OCI-LY7 (cell line): ENCODE results near the gene SHOC2. TPM values are rescaled to one million over a fixed set of nuclear protein-coding genes. Genes with fewer than 3 reads are reported as not detected.

Experiments used
- BruUV-seq: library from RNA; stranded (reverse); fragments of 400-500 nt; replicated peaks from 2 replicates; lab custom pipeline; 2021; lab: Mats Ljungman, UMichigan
- CTCF ChIA-PET: fragments of 300-600 bp; sonication (Branson Sonifier 250); formaldehyde crosslinking; loops from one replicate; lab custom pipeline; 2022; ENCODE audit warnings: antibody characterized with exemption; ENCODE audit not compliant: unreplicated experiment; lab: Charles Lee
- POLR2A ChIA-PET: fragments of 300-600 bp; sonication (Branson Sonifier 250); formaldehyde crosslinking; loops from one replicate; lab custom pipeline; 2022; ENCODE audit warnings: antibody characterized with exemption; lab: Charles Lee
- DNase-seq: peaks from one replicate; pipeline ENCODE4 v3.0.0-alpha.2; 2015; ENCODE audit warnings: low spot score
- H2AFZ ChIP-seq: fragments of 200-600 bp; sonication (generic), shearing (Covaris generic); 2 replicates; pipeline ENCODE4 v1.6.1; 2014; ENCODE audit warnings: mild to moderate bottlenecking, antibody characterized with exemption, low read length, moderate library complexity
- H3K27ac ChIP-seq: fragments of 200-600 bp; sonication (generic); 2 replicates; pipeline ENCODE4 v1.5.1; 2014; ENCODE audit warnings: mixed run types, low read depth, mild to moderate bottlenecking, moderate library complexity, low read length, inconsistent platforms; ENCODE audit not compliant: poor library complexity, severe bottlenecking
- H3K36me3 ChIP-seq: fragments of 200-600 bp; sonication (generic); 2 replicates; pipeline ENCODE4 v1.6.1; 2014; ENCODE audit warnings: mild to moderate bottlenecking, antibody characterized with exemption, low read length, moderate library complexity, mixed read lengths; ENCODE audit not compliant: insufficient read depth
- H3K4me1 ChIP-seq: fragments of 200-600 bp; sonication (generic); 2 replicates; pipeline ENCODE4 v1.5.1; 2014; ENCODE audit warnings: mild to moderate bottlenecking, low read length; ENCODE audit not compliant: insufficient read depth, poor library complexity, severe bottlenecking
- H3K4me2 ChIP-seq: fragments of 200-600 bp; sonication (generic); 2 replicates; pipeline ENCODE4 v1.6.1; 2014; ENCODE audit warnings: mild to moderate bottlenecking, low read length
- H3K4me3 ChIP-seq: fragments of 200-600 bp; sonication (generic); 2 replicates; pipeline ENCODE4 v1.5.1; 2014; ENCODE audit warnings: mild to moderate bottlenecking, low read depth, low read length; ENCODE audit not compliant: poor library complexity, severe bottlenecking
- H3K79me2 ChIP-seq: fragments of 200-600 bp; sonication (generic); 2 replicates; pipeline ENCODE4 v1.6.1; 2016; ENCODE audit warnings: low read depth, mild to moderate bottlenecking, low read length, moderate library complexity, mixed read lengths; ENCODE audit not compliant: insufficient read depth
- H3K9me2 ChIP-seq: fragments of 200-600 bp; sonication (generic); 2 replicates; pipeline ENCODE4 v1.6.1; 2016; ENCODE audit warnings: mild to moderate bottlenecking, low read length, mixed read lengths; ENCODE audit not compliant: insufficient read depth
- H3K9me3 ChIP-seq: fragments of 200-600 bp; sonication (generic); 2 replicates; pipeline ENCODE4 v1.6.1; 2014; ENCODE audit warnings: mild to moderate bottlenecking, mixed run types, low read length, mixed read lengths
- H4K20me1 ChIP-seq: fragments of 200-600 bp; sonication (generic); 2 replicates; pipeline ENCODE4 v1.6.1; 2014; ENCODE audit warnings: mild to moderate bottlenecking, antibody characterized with exemption, low read length, moderate library complexity, mixed read lengths; ENCODE audit not compliant: insufficient read depth
- EZH2phosphoT487 ChIP-seq: fragments of 200-600 bp; sonication (generic); IDR thresholded peaks from 2 replicates; pipeline ENCODE4 v1.6.1; 2018; ENCODE audit warnings: low read depth, borderline replicate concordance, mild to moderate bottlenecking, mixed run types, antibody characterized with exemption, low read length, moderate library complexity, mixed read lengths
- intact Hi-C: fragments of 100-400 bp; cut with micrococcal nuclease; formaldehyde crosslinking; loops from one replicate; pipeline ENCODE4 v1.10.0; 2022; ENCODE audit not compliant: unreplicated experiment
- total RNA-seq, 2 experiments: library from RNA; depleted of rRNA in 1 of 2; stranded (reverse); fragments of >200 nt in 1 of 2; shearing (Covaris generic) in 1 of 2; gene quantifications; 2 replicates each; pipeline ENCODE4 v1.2.3, GENCODE V29; 2014 to 2022
- TF ChIP-seq, protein P1 (sequence below): fragments of 200-600 bp; sonication (generic); conservative IDR thresholded peaks from 2 replicates; pipeline ENCODE4 v1.5.1; 2014; ENCODE audit warnings: mild to moderate bottlenecking, antibody characterized with exemption, low read length, moderate library complexity, mixed read lengths

SHOC2 gene
- total RNA-seq, 2 experiments from 2014 or later, result 54.1 to 92.2 TPM

GRCh38 chr10:110985497-110986275 lies 66.3 kb downstream of the SHOC2 start:
- H2AFZ ChIP-seq, result no peak overlapping the region
- ChIA-PET CTCF (no interaction called here), POLR2A (interaction anchor here (0.6 to 1.5 kb wide), 3 partner anchors 17 to 59 kb away, joined by 3 to 6 read pairs (median 5); no protein-coding TSS in a partner anchor)
- peaks cover 12% of the 10 kb centered on the region; the same call in 1 of the 2 replicates for H3K9me3 ChIP-seq
- no peak overlapping the region for H3K27ac ChIP-seq
- intact Hi-C loops, result loop anchor here (5.0 kb wide), 1 partner anchor 63 kb away; no protein-coding TSS in a partner anchor
- H3K36me3 ChIP-seq, result peaks cover 81% of the 10 kb centered on the region
- no peaks in the 10 kb centered on the region for H3K9me2 ChIP-seq
- no peaks in the 10 kb centered on the region for H3K4me1 ChIP-seq
- TF ChIP-seq, protein P1, sequence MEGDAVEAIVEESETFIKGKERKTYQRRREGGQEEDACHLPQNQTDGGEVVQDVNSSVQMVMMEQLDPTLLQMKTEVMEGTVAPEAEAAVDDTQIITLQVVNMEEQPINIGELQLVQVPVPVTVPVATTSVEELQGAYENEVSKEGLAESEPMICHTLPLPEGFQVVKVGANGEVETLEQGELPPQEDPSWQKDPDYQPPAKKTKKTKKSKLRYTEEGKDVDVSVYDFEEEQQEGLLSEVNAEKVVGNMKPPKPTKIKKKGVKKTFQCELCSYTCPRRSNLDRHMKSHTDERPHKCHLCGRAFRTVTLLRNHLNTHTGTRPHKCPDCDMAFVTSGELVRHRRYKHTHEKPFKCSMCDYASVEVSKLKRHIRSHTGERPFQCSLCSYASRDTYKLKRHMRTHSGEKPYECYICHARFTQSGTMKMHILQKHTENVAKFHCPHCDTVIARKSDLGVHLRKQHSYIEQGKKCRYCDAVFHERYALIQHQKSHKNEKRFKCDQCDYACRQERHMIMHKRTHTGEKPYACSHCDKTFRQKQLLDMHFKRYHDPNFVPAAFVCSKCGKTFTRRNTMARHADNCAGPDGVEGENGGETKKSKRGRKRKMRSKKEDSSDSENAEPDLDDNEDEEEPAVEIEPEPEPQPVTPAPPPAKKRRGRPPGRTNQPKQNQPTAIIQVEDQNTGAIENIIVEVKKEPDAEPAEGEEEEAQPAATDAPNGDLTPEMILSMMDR, result no peak
- no peak for TF ChIP-seq EZH2phosphoT487
- no peak for DNase-seq
- BruUV-seq, result no TSS peak
- H3K4me2 ChIP-seq, result no peak overlapping the region
- H3K4me3 ChIP-seq, result no peak overlapping the region
- H3K79me2 ChIP-seq, result peaks cover 88% of the 10 kb centered on the region
- H4K20me1 ChIP-seq, result peaks cover 10% of the 10 kb centered on the region; the same call in 1 of the 2 replicates

DNA sequence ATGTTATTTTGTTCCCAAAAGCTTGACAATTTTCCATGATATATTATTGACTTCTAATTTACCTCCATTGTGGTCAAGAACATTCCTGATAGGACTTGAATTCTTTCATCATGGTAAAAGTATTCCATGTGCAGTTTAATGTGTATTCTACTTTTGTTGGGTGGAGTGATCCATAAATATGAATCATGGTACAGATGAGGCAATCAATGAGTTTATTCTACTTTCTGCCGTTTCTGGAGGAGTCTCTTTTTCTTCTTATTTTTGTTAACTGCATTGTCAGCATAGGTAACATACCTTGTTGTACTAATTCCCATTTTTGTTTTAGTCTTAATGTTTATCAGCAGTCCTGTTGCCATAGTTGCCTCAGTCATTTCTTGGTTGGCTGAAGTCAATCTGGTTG lies 69.6 kb downstream of the SHOC2 start:
- Histone ChIP-seq H3K4me1 (no peaks in the 10 kb centered on the region), H4K20me1 (peaks cover 4% of the 10 kb centered on the region; the same call in 1 of the 2 replicates), H3K4me3 (no peak overlapping the region), H3K79me2 (peaks cover 94% of the 10 kb centered on the region), H3K27ac (no peak overlapping the region), H3K9me3 (peaks cover 6% of the 10 kb centered on the region; the same call in 1 of the 2 replicates), H3K4me2 (no peak overlapping the region), H3K36me3 (peaks cover 88% of the 10 kb centered on the region), H2AFZ (no peak overlapping the region), H3K9me2 (no peaks in the 10 kb centered on the region)
- CTCF ChIA-PET, result no interaction called here
- BruUV-seq, result no TSS peak
- intact Hi-C loops, result loop anchor here (5.0 kb wide), 1 partner anchor 67 kb away; no protein-coding TSS in a partner anchor
- TF ChIP-seq, protein P1, result no peak
- no peak for TF ChIP-seq EZH2phosphoT487
- POLR2A ChIA-PET, result no interaction called here
- no peak for DNase-seq
